NCI-H2196 (cell line): Measurements from ENCODE around the gene GPR21.

Experiments
- DNase-seq: peaks from one replicate; lab custom pipeline; 2025; ENCODE audit not compliant: unreplicated experiment; lab: John Stamatoyannopoulos, UW

Gene GPR21

GRCh38 chr9:123033864-123034601, 566 bp downstream of the GPR21 start:
- no peak for DNase-seq

- no peak for DNase-seq
Observed at GRCh38 chr9:123034881-123035510, 1.5 kb downstream of the GPR21 start.

- DNase-seq = no peak
Observed at GRCh38 chr9:123035791-123036190, 2.3 kb downstream of the GPR21 start.

GRCh38 chr9:123036893-123037545, 3.6 kb downstream of the GPR21 start:
- no peak for DNase-seq

GRCh38 chr9:123039617-123040219, 6.3 kb downstream of the GPR21 start:
- DNase-seq = no peak

GRCh38 chr9:123040801-123041200, 7.3 kb downstream of the GPR21 start:
- no peak for DNase-seq

GRCh38 chr9:123041489-123041888, 8.0 kb downstream of the GPR21 start:
- DNase-seq = no peak

- no peak for DNase-seq
Observed at GRCh38 chr9:123043081-123043939, 9.8 kb downstream of the GPR21 start.

GRCh38 chr9:123044586-123044985, 11.1 kb downstream of the GPR21 start:
- no peak for DNase-seq

- DNase-seq = no peak
Observed at GRCh38 chr9:123046406-123047195, 13.1 kb downstream of the GPR21 start.

GRCh38 chr9:123048748-123049147, 15.3 kb downstream of the GPR21 start:
- DNase-seq = no peak

- DNase-seq = peak; percentile 24
Observed at GRCh38 chr9:123049589-123050222, 16.2 kb downstream of the GPR21 start.

- DNase-seq = no peak
Observed at GRCh38 chr9:123053046-123053445, 19.6 kb downstream of the GPR21 start.

GRCh38 chr9:123053711-123054110, 20.2 kb downstream of the GPR21 start:
- no peak for DNase-seq

- DNase-seq = no peak
Observed at GRCh38 chr9:123058834-123059233, 25.4 kb downstream of the GPR21 start.

- DNase-seq = no peak
Observed at GRCh38 chr9:123059472-123060220, 26.2 kb downstream of the GPR21 start.

- no peak for DNase-seq
Observed at GRCh38 chr9:123061216-123061615, 27.7 kb downstream of the GPR21 start.

GRCh38 chr9:123062351-123063176, 29.1 kb downstream of the GPR21 start:
- no peak for DNase-seq
